ENCODE results near the gene CAP2.

The CAP2 gene

GRCh38 chr6:17457405-17457804 lies 64.0 kb downstream of the CAP2 start:
- Histone ChIP-seq H3K9me3 (ENCODE audit: insufficient read depth, low read length, severe bottlenecking) (no peaks in the 10 kb centered on the region), H3K4me1 (ENCODE audit: insufficient read depth, low read length) (no peaks in the 10 kb centered on the region), H3K79me2 (ENCODE audit: insufficient read depth, low read length) (no peaks in the 10 kb centered on the region), H4K20me1 (ENCODE audit: insufficient read depth, low read length) (no peaks in the 10 kb centered on the region), H3K4me3 (ENCODE audit: low read depth in 1 of 2, low read length in 2 of 2) (no peak overlapping the region), H2AFZ (ENCODE audit: low read depth, low read length) (no peak overlapping the region), H3K4me2 (ENCODE audit: insufficient read depth, low read length) (no peak overlapping the region), H3K36me3 (ENCODE audit: insufficient read depth, low read length) (no peaks in the 10 kb centered on the region), H3K27ac (ENCODE audit: low read length) (no peak overlapping the region), H3K9ac (ENCODE audit: low read depth, low read length) (no peak overlapping the region), H3K27me3 (ENCODE audit: insufficient read depth, low read length, poor library complexity) (no peaks in the 10 kb centered on the region)
- TF ChIP-seq EZH2 (IDR thresholded peaks at IDR 0.05; ENCODE audit: borderline replicate concordance, low read depth, low read length, severe bottlenecking) = no peak
- TF ChIP-seq CTCF (IDR thresholded peaks at IDR 0.05; ENCODE audit: borderline replicate concordance, extremely low read depth, low read length, poor library complexity, severe bottlenecking) = no peak
- no peak for ATAC-seq (ENCODE audit: insufficient read depth, low read depth)
- no peak for DNase-seq

- H3K4me1 ChIP-seq (ENCODE audit: insufficient read depth, low read length) = no peaks in the 10 kb centered on the region
- H3K9me3 ChIP-seq (ENCODE audit: insufficient read depth, low read length, severe bottlenecking) = no peaks in the 10 kb centered on the region
- no peaks in the 10 kb centered on the region for H3K36me3 ChIP-seq (ENCODE audit: insufficient read depth, low read length)
- TF ChIP-seq CTCF (IDR thresholded peaks at IDR 0.05; ENCODE audit: borderline replicate concordance, extremely low read depth, low read length, poor library complexity, severe bottlenecking) = no peak
- no peak for TF ChIP-seq EZH2 (IDR thresholded peaks at IDR 0.05; ENCODE audit: borderline replicate concordance, low read depth, low read length, severe bottlenecking)
- no peaks in the 10 kb centered on the region for H4K20me1 ChIP-seq (ENCODE audit: insufficient read depth, low read length)
- H3K27ac ChIP-seq (ENCODE audit: low read length) = no peak overlapping the region
- H3K27me3 ChIP-seq (ENCODE audit: insufficient read depth, low read length, poor library complexity) = no peaks in the 10 kb centered on the region
- H3K4me2 ChIP-seq (ENCODE audit: insufficient read depth, low read length) = no peak overlapping the region
- no peak for ATAC-seq (ENCODE audit: insufficient read depth, low read depth)
- no peak overlapping the region for H3K9ac ChIP-seq (ENCODE audit: low read depth, low read length)
- no peaks in the 10 kb centered on the region for H3K79me2 ChIP-seq (ENCODE audit: insufficient read depth, low read length)
- no peak overlapping the region for H3K4me3 ChIP-seq (ENCODE audit: low read depth in 1 of 2, low read length in 2 of 2)
- H2AFZ ChIP-seq (ENCODE audit: low read depth, low read length) = no peak overlapping the region
- DNase-seq = no peak
Observed at GRCh38 chr6:17457956-17458355, 64.6 kb downstream of the CAP2 start.

GRCh38 chr6:17458966-17459365 lies 65.6 kb downstream of the CAP2 start:
- TF ChIP-seq EZH2 (IDR thresholded peaks at IDR 0.05; ENCODE audit: borderline replicate concordance, low read depth, low read length, severe bottlenecking) (no peak), CTCF (IDR thresholded peaks at IDR 0.05; ENCODE audit: borderline replicate concordance, extremely low read depth, low read length, poor library complexity, severe bottlenecking) (no peak)
- Histone ChIP-seq H3K27me3 (ENCODE audit: insufficient read depth, low read length, poor library complexity) (no peaks in the 10 kb centered on the region), H3K36me3 (ENCODE audit: insufficient read depth, low read length) (no peaks in the 10 kb centered on the region), H3K4me1 (ENCODE audit: insufficient read depth, low read length) (no peaks in the 10 kb centered on the region), H3K4me3 (ENCODE audit: low read depth in 1 of 2, low read length in 2 of 2) (no peak overlapping the region), H3K9me3 (ENCODE audit: insufficient read depth, low read length, severe bottlenecking) (no peaks in the 10 kb centered on the region), H3K27ac (ENCODE audit: low read length) (no peak overlapping the region), H3K9ac (ENCODE audit: low read depth, low read length) (no peak overlapping the region), H2AFZ (ENCODE audit: low read depth, low read length) (no peak overlapping the region), H3K4me2 (ENCODE audit: insufficient read depth, low read length) (no peak overlapping the region), H4K20me1 (ENCODE audit: insufficient read depth, low read length) (no peaks in the 10 kb centered on the region), H3K79me2 (ENCODE audit: insufficient read depth, low read length) (no peaks in the 10 kb centered on the region)
- DNase-seq = no peak
- no peak for ATAC-seq (ENCODE audit: insufficient read depth, low read depth)

- Histone ChIP-seq H3K4me2 (ENCODE audit: insufficient read depth, low read length) (no peak overlapping the region), H2AFZ (ENCODE audit: low read depth, low read length) (no peak overlapping the region), H4K20me1 (ENCODE audit: insufficient read depth, low read length) (no peaks in the 10 kb centered on the region), H3K4me3 (ENCODE audit: low read depth in 1 of 2, low read length in 2 of 2) (no peak overlapping the region), H3K9me3 (ENCODE audit: insufficient read depth, low read length, severe bottlenecking) (no peaks in the 10 kb centered on the region), H3K27ac (ENCODE audit: low read length) (no peak overlapping the region), H3K27me3 (ENCODE audit: insufficient read depth, low read length, poor library complexity) (no peaks in the 10 kb centered on the region), H3K4me1 (ENCODE audit: insufficient read depth, low read length) (no peaks in the 10 kb centered on the region), H3K79me2 (ENCODE audit: insufficient read depth, low read length) (no peaks in the 10 kb centered on the region), H3K36me3 (ENCODE audit: insufficient read depth, low read length) (no peaks in the 10 kb centered on the region), H3K9ac (ENCODE audit: low read depth, low read length) (no peak overlapping the region)
- TF ChIP-seq CTCF (IDR thresholded peaks at IDR 0.05; ENCODE audit: borderline replicate concordance, extremely low read depth, low read length, poor library complexity, severe bottlenecking) = no peak
- no peak for TF ChIP-seq EZH2 (IDR thresholded peaks at IDR 0.05; ENCODE audit: borderline replicate concordance, low read depth, low read length, severe bottlenecking)
- ATAC-seq (ENCODE audit: insufficient read depth, low read depth) (no peak), DNase-seq (no peak)
Observed at GRCh38 chr6:17460862-17461261, 67.5 kb downstream of the CAP2 start.
